Ishikawa (cell line): ENCODE results near the gene DEXI.

Experiments used
- CEBPB ChIP-seq: IDR thresholded peaks from 2 replicates; pipeline ENCODE4 v1.6.1; 2012
- EP300 ChIP-seq: IDR thresholded peaks from 2 replicates; pipeline ENCODE4 v1.6.1; 2012; ENCODE audit warnings: borderline replicate concordance
- NFIC ChIP-seq: IDR thresholded peaks from 2 replicates; pipeline ENCODE4 v1.6.1; 2012
- RAD21 ChIP-seq: IDR thresholded peaks from 2 replicates; pipeline ENCODE4 v1.6.1; 2012; ENCODE audit warnings: low read depth
- TAF1 ChIP-seq: IDR thresholded peaks from 2 replicates; pipeline ENCODE4 v1.6.1; 2012; ENCODE audit warnings: low read depth, mild to moderate bottlenecking
- TCF12 ChIP-seq: IDR thresholded peaks from 2 replicates; pipeline ENCODE4 v1.6.1; 2012; ENCODE audit warnings: low read depth
- YY1 ChIP-seq: IDR thresholded peaks from 2 replicates; pipeline ENCODE4 v1.6.1; 2012; ENCODE audit warnings: low read depth
- TF ChIP-seq, protein P1 (sequence below): IDR thresholded peaks from 2 replicates; pipeline ENCODE4 v1.6.1; 2012; ENCODE audit warnings: low read depth, mild to moderate bottlenecking

DNA sequence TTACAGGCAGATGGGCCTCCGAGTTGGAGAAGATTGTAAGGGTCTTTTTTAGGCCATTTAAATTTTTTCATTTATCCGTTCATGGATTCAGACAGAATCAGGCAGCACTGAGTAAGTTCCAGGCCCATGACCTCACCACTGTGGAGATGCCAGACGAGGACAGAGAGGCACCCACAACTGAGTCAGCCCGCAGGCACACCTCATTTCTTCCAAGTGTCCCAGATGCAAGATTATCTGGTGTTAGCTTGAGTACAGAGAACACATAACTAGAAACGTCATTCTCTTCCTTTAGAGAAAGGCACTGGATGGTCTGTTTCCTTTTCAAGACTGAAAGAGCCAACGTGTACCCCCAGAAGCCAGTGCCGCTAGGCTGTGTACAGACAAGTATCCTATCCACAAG, 19.0 kb upstream of the DEXI start:
- TF ChIP-seq EP300 (no peak), CEBPB (no peak), TCF12 (no peak), TAF1 (no peak), RAD21 (no peak), YY1 (no peak), NFIC (no peak)
- TF ChIP-seq, protein P1, sequence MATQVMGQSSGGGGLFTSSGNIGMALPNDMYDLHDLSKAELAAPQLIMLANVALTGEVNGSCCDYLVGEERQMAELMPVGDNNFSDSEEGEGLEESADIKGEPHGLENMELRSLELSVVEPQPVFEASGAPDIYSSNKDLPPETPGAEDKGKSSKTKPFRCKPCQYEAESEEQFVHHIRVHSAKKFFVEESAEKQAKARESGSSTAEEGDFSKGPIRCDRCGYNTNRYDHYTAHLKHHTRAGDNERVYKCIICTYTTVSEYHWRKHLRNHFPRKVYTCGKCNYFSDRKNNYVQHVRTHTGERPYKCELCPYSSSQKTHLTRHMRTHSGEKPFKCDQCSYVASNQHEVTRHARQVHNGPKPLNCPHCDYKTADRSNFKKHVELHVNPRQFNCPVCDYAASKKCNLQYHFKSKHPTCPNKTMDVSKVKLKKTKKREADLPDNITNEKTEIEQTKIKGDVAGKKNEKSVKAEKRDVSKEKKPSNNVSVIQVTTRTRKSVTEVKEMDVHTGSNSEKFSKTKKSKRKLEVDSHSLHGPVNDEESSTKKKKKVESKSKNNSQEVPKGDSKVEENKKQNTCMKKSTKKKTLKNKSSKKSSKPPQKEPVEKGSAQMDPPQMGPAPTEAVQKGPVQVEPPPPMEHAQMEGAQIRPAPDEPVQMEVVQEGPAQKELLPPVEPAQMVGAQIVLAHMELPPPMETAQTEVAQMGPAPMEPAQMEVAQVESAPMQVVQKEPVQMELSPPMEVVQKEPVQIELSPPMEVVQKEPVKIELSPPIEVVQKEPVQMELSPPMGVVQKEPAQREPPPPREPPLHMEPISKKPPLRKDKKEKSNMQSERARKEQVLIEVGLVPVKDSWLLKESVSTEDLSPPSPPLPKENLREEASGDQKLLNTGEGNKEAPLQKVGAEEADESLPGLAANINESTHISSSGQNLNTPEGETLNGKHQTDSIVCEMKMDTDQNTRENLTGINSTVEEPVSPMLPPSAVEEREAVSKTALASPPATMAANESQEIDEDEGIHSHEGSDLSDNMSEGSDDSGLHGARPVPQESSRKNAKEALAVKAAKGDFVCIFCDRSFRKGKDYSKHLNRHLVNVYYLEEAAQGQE: no peak
